Measurements from ENCODE around the gene METTL27.

DNA sequence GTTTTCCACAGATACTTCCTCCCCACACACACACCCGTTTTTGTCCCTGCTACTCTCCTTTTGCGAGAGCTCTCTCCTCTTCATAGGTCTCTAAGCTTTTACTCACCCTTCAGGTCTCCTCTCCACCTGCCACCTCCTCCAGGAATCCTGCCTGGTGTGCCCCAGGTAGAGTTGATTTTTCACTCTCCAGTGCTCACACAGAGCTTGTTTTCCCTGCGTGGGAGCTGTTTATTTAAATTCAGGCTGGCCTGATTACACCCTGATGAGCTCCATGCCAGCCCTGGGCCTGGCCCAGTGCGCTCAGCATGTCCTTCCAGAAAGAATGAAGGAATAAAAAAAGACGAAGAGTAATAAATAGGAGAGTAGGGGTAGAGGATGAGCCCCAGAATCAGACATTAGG lies 19.1 kb downstream of the METTL27 start:
- TF ChIP-seq, protein P1, sequence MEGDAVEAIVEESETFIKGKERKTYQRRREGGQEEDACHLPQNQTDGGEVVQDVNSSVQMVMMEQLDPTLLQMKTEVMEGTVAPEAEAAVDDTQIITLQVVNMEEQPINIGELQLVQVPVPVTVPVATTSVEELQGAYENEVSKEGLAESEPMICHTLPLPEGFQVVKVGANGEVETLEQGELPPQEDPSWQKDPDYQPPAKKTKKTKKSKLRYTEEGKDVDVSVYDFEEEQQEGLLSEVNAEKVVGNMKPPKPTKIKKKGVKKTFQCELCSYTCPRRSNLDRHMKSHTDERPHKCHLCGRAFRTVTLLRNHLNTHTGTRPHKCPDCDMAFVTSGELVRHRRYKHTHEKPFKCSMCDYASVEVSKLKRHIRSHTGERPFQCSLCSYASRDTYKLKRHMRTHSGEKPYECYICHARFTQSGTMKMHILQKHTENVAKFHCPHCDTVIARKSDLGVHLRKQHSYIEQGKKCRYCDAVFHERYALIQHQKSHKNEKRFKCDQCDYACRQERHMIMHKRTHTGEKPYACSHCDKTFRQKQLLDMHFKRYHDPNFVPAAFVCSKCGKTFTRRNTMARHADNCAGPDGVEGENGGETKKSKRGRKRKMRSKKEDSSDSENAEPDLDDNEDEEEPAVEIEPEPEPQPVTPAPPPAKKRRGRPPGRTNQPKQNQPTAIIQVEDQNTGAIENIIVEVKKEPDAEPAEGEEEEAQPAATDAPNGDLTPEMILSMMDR (conservative IDR thresholded peaks at IDR 0.05; ENCODE audit: low read length), result no peak
- TF ChIP-seq EZH2phosphoT487 (IDR thresholded peaks at IDR 0.05; ENCODE audit: borderline replicate concordance), result no peak

All from Loucy (cell line).